NT2/D1 (cell line): ENCODE measurements around the gene RNF217.
"Not testable (repeated sequence)": the region's sequence is repeated elsewhere in the genome, so short reads cannot be mapped to it uniquely, and the experiment has no call there.

Source experiments
- SUZ12 ChIP-seq: IDR thresholded peaks from 2 replicates; pipeline ENCODE4 v1.6.1; 2011; ENCODE audit not compliant: insufficient read length, insufficient read depth; ENCODE audit errors: extremely low read depth
- YY1 ChIP-seq: IDR thresholded peaks from 2 replicates; pipeline ENCODE4 v1.6.1; 2011; ENCODE audit not compliant: insufficient read length, insufficient read depth
- ZNF274 ChIP-seq: IDR thresholded peaks from 2 replicates; pipeline ENCODE4 v1.6.1; 2011; ENCODE audit warnings: mild to moderate bottlenecking, low read depth, low read length

DNA sequence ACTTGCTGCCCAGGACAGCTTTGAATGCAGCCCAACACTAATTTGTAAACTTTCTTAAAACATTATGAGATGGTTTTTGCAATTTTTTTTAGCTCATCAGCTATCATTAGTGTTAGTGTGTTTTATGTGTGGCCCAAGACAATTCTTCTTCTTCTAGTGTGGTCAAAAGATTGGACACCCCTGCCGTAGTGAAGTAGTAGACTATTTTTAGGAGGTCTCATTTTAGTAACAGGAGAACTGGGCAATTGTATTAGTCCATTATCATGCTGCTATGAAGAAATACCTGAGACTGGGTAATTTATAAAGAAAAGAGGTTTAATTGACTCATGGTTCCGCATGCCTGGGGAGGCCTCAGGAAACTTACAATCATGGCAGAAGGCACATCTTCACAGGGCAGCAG, 112.8 kb downstream of the RNF217 start:
- not testable (repeated sequence) for TF ChIP-seq SUZ12, ZNF274, YY1
